ENCODE data around the gene AKAIN1.

GRCh38 chr18:5214583-5215351, 17.7 kb upstream of the AKAIN1 start:
- TF ChIP-seq REST (IDR thresholded peaks at IDR 0.05; ENCODE audit: insufficient read depth in 1 of 2, low read depth in 2 of 2, low read length in 2 of 2) (no peak), POLR2AphosphoS5 (IDR thresholded peaks at IDR 0.05; ENCODE audit: low read depth, low read length) (no peak), TAF1 (IDR thresholded peaks at IDR 0.05; ENCODE audit: borderline replicate concordance, insufficient read depth, low read length) (no peak), SIN3A (IDR thresholded peaks at IDR 0.05; ENCODE audit: borderline replicate concordance, insufficient read depth, low read length) (no peak), FOXP2 (optimal IDR thresholded peaks at IDR 0.05; ENCODE audit: borderline replicate concordance, extremely low read depth, extremely low read length, insufficient read depth) (no peak)
